ENCODE measurements around the gene NADK2.

NADK2 gene

DNA sequence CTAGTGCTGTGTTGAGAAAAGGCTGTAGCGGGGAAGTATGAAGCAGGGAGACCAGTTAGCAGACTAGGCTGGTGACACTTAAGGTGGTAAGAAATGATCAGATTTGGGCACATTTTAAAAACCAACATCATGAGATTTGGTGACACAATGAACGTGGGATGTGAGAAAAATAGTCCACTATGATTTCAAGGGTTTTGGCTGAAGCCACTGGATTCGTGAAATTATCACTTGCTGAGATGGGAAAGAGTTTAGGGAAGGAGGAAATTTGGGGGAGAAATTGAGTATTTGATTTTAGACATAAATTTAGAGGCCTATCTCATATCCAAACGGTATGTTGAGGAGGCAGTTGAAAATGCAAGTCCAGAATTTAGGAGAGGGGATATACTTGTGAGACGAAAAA lies 66.7 kb downstream of the NADK2 start:
- Mint-ChIP-seq H3K27me3 (ENCODE audit: low read depth) (no peaks in the 10 kb centered on the region), H3K36me3 (ENCODE audit: low read depth) (peaks cover 67% of the 10 kb centered on the region), H3K4me1 (no peaks in the 10 kb centered on the region), H3K9me3 (no peaks in the 10 kb centered on the region), H3K27ac (peak overlapping the region in 2 of 3 experiments; percentile 0 to 3), H3K4me3 (no peak overlapping the region)
- TF ChIP-seq, protein P1, sequence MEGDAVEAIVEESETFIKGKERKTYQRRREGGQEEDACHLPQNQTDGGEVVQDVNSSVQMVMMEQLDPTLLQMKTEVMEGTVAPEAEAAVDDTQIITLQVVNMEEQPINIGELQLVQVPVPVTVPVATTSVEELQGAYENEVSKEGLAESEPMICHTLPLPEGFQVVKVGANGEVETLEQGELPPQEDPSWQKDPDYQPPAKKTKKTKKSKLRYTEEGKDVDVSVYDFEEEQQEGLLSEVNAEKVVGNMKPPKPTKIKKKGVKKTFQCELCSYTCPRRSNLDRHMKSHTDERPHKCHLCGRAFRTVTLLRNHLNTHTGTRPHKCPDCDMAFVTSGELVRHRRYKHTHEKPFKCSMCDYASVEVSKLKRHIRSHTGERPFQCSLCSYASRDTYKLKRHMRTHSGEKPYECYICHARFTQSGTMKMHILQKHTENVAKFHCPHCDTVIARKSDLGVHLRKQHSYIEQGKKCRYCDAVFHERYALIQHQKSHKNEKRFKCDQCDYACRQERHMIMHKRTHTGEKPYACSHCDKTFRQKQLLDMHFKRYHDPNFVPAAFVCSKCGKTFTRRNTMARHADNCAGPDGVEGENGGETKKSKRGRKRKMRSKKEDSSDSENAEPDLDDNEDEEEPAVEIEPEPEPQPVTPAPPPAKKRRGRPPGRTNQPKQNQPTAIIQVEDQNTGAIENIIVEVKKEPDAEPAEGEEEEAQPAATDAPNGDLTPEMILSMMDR (IDR thresholded peaks at IDR 0.05; ENCODE audit: unreplicated experiment in 3 of 3) = no peak

DNA sequence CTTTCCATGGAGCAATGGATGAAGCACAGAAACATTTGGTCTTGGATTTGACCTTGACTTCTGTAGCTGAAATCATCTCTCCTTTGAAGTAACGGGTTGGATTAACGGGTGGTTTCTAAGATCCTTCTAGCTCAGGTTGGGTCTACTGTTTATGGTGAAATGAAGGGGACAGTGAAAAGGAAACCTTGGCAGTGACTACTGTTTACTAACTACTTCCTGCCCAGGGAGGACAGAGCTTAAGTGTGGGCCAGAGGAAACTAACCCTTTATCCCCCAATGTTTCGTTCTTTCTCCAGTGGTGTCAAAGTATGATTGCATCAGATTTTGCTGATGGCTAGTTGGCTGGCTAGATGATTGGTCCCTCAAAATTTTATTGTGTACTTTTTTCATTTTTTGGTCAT lies 67.6 kb downstream of the NADK2 start:
- TF ChIP-seq, protein P1 (IDR thresholded peaks at IDR 0.05; ENCODE audit: unreplicated experiment in 3 of 3) = no peak
- H3K36me3 Mint-ChIP-seq (ENCODE audit: low read depth) = peaks cover 65% of the 10 kb centered on the region
- no peaks in the 10 kb centered on the region for H3K4me1 Mint-ChIP-seq

DNA sequence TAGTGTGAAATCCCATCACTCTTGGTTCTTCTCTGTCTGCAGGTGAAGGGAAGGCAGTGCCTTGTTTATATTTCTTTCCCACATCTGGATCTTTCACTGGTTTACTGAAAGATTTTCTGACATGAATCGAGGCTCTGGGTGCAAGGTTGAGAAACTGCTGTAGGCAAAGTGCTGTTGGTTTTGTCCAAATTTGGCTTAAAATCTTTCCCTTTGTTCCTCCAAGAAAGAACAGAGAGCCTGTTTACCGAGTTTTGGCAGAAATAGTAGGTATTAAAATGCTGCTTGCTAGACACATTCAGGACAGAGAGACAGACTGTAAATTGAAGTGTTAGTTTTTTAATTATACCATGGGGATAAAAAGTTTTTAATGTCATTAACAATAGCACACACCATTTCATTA lies 68.3 kb downstream of the NADK2 start:
- Mint-ChIP-seq H3K4me1 (no peaks in the 10 kb centered on the region), H3K27ac (no peak overlapping the region), H3K9me3 (no peaks in the 10 kb centered on the region), H3K27me3 (ENCODE audit: low read depth) (no peaks in the 10 kb centered on the region), H3K4me3 (no peak overlapping the region), H3K36me3 (ENCODE audit: low read depth) (peaks cover 66% of the 10 kb centered on the region)
- TF ChIP-seq, protein P1 (IDR thresholded peaks at IDR 0.05; ENCODE audit: unreplicated experiment in 3 of 3) = no peak

More for the DNA sequence above, 67.6 kb downstream of the NADK2 start:
- H3K4me3 Mint-ChIP-seq = no peak overlapping the region
- H3K27me3 Mint-ChIP-seq (ENCODE audit: low read depth) = no peaks in the 10 kb centered on the region
- no peak overlapping the region for H3K27ac Mint-ChIP-seq
- no peaks in the 10 kb centered on the region for H3K9me3 Mint-ChIP-seq

DNA sequence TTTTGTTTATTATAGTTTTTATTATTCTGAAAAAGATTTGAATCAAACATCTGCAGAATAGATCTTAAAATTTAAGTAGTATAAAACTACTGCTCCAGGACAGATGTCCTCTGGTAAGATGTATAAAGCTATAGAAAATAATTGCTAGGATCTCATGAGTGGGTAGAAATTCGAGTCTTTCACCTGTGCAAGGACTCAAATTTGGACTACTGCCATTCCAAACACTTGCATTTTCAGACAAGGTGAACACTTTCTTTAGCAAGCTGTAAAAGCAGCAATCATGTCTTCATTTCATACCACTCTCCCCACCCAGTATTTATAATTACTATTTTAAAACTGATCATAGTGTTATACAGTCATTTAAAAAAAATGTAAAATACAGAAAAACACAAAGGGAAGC lies 69.1 kb downstream of the NADK2 start:
- no peaks in the 10 kb centered on the region for H3K4me1 Mint-ChIP-seq
- no peaks in the 10 kb centered on the region for H3K27me3 Mint-ChIP-seq (ENCODE audit: low read depth)
- peaks cover 70% of the 10 kb centered on the region for H3K36me3 Mint-ChIP-seq (ENCODE audit: low read depth)
- no peak overlapping the region for H3K4me3 Mint-ChIP-seq
- TF ChIP-seq, protein P1 (IDR thresholded peaks at IDR 0.05; ENCODE audit: unreplicated experiment in 3 of 3) = no peak
- H3K27ac Mint-ChIP-seq = no peak overlapping the region
- H3K9me3 Mint-ChIP-seq = no peaks in the 10 kb centered on the region

DNA sequence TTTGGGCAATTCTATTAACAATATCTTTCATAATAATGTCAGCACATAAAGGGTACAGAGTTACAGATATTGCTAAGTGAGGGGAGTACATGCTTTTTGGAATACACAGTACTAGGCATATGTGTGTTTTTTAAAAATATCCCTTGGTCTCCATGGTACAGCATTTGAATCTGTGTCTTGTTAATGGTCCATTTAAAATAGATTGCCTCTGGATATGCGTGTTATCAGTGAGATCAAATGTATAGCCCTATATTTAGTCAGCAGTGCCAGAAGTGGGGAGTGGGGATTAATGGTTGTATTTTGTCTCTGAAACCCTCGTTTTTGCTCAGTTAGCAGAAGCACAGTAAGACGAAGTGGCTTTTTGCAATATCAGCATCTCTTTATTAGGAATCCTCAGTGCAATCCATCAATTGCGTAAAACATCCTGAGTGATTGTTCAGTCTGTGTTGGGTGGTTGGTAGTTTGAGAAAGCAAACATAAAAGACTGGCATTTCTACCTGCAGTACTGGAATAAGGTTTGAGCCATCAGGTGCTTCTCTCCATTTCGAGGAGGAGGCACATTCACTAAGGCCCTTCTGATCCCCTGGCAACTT lies 70.8 kb downstream of the NADK2 start:
- H3K4me1 Mint-ChIP-seq = no peaks in the 10 kb centered on the region
- no peaks in the 10 kb centered on the region for H3K9me3 Mint-ChIP-seq
- TF ChIP-seq, protein P1 (IDR thresholded peaks at IDR 0.05; ENCODE audit: unreplicated experiment in 3 of 3) = no peak
- H3K4me3 Mint-ChIP-seq = no peak overlapping the region
- H3K36me3 Mint-ChIP-seq (ENCODE audit: low read depth) = peaks cover 76% of the 10 kb centered on the region
- H3K27me3 Mint-ChIP-seq (ENCODE audit: low read depth) = no peaks in the 10 kb centered on the region
- H3K27ac Mint-ChIP-seq = no peak overlapping the region

DNA sequence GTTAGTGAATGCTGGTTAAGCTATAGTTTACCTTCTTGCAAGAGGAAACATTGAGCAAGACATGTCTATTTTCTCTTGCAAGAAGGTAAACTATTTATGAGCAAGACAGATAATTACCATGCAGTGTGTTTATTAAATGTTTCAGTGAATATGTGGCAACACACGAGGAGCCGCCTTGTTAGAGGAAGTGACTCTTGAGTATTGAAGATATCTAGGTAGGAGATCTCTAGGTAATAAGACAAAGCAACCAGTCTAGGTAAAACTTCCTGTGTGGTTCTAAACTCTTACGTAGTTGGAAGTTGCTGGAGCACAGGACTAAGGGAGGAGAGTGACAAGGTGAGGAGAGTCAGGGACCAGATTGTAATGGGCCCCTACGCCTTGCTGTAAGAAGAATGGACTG lies 73.0 kb downstream of the NADK2 start:
- Mint-ChIP-seq H3K36me3 (ENCODE audit: low read depth) (peaks cover 67% of the 10 kb centered on the region), H3K4me3 (no peak overlapping the region), H3K27ac (no peak overlapping the region), H3K4me1 (peaks cover 14% of the 10 kb centered on the region), H3K9me3 (no peaks in the 10 kb centered on the region), H3K27me3 (ENCODE audit: low read depth) (no peaks in the 10 kb centered on the region)
- TF ChIP-seq, protein P1 (IDR thresholded peaks at IDR 0.05; ENCODE audit: unreplicated experiment in 3 of 3) = no peak
